Measurements from ENCODE around the gene MPDZ.

Gene MPDZ

DNA sequence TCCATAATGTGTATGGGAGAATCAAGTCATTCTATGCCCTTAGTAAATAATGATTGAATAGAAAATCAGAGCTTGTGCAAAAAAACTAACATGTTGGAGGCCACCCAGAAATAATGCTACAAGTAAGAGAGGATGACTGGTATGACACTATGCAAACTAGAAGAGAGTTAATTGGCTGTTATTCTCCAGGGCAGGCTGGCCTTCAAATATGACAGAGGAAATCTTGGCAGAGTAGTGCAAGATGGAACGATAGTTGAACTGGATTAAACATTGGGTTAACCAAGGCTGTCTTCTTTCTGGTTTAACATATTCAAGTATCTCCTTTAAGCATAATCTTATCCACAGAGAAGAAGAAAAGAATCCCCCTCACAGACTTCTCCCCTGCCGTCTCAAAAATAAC is 196.1 kb downstream of the MPDZ start:
- no peak for DNase-seq (ENCODE audit: low read depth)

GRCh38 chr9:13082796-13083195 is 196.7 kb downstream of the MPDZ start:
- peak; percentile 9 for DNase-seq (ENCODE audit: low read depth)

DNA sequence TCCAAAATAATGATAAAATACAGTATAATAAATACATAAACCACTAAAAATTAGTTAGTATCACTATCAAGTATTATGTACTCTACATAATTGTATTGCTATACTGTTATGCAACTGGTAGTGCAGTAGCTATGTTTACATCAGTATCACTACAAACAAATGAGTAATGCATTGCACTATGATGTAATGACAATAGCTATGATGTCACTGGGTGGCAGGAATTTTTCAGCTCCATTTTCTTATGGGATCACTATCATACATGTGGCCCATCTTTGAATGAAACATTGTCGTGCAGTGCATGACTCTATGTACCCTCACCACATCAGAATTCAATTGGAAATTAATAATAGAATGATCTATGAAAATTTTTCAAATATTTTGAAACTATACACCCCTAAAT is 201.3 kb downstream of the MPDZ start:
- no peak for DNase-seq (ENCODE audit: low read depth)

DNA sequence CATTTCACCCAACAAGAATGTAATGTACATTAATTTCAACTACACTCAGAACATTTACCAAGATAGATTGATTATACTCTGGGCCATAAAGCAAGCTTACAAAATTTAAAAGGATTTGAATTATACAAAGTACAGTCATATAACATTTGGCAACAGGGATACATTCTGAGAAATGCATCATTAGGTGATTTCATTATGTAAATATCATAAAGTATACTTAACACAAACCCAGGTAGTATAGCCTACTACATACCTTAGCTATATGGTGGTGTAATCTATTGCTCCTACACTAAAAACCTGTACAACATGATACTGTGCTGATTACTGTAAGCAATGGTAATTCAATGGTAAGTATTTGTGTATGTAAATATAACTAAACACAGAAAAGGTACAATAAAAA is 202.9 kb downstream of the MPDZ start:
- DNase-seq (ENCODE audit: low read depth) = no peak

- no peak for DNase-seq (ENCODE audit: low read depth)
These were observed 207.6 kb downstream of the MPDZ start for GRCh38 chr9:13071921-13072320.

DNA sequence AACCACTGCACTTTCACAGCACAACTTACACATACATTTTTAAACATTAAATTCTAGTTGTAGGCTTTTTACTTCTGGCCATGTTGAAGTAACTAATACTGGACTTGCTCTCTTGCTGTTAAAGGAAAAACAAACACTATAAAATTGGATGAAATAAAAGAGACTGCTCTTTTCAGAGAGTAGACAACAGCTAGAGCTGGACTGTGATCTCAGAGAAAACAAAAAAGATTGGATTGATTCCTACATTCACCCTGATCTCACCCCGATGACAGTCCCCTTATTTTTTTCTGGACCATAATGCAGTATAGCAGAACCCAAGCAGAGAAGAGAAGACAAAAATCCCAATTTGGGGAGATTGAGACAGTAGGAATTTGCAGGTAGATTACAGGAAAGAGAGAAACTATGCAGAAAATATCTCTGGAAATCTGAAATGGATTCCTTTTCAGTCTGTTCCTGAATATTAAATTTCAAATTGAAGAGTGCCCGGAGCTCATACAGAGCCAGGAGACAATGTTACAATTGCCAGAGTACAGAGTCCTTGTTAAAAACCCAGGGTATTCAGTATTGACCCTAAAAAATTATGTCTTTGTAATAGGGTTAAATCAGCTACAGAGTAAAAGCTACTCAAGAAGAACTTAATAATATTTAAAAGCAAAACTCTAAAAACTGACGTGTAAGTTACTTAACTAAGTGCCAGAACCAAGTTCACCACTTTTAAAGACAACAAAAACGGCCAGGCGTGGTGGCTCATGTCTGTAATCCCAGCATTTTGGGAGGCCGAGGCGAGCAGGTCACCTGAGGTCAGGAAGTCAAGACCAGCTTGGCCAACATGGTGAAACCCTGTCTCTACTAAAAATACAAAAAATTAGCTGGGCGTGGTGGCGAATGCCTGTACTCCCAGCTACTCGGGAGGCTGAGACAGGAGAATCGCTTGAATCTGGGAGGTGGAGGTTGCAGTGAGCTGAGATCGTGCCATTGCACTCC is 208.6 kb downstream of the MPDZ start:
- DNase-seq (ENCODE audit: low read depth) = no peak

GRCh38 chr9:13069498-13069897 is 210.0 kb downstream of the MPDZ start:
- no peak for DNase-seq (ENCODE audit: low read depth)

GRCh38 chr9:13064676-13065075 is 214.8 kb downstream of the MPDZ start:
- no peak for DNase-seq (ENCODE audit: low read depth)

GRCh38 chr9:13063880-13064459 is 215.5 kb downstream of the MPDZ start:
- DNase-seq (ENCODE audit: low read depth) = no peak

DNA sequence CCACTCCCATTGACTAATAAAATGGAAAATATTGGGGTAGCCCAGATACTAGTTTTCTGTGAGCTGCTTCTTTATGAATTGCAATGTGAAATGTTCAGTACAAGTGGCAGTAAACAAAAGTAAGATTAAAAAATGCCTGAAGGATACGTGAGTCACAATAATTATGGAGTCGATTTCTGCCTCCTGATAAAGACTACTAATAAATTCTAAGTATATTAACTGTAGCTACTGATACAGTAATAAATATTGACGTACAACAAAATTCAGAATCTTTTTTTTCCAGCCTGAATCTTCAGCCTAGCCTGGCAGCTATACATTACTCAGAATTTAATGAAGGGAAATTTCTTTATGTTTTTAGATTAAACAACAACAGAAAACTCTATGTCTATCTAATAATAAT is 218.1 kb downstream of the MPDZ start:
- DNase-seq (ENCODE audit: low read depth) = no peak

Measured in EH (cell line).